ENCODE data around the gene SERPINA1.

The SERPINA1 gene

GRCh38 chr14:94345344-94346064 lies 42.9 kb downstream of the SERPINA1 start:
- no peak for DNase-seq

DNA sequence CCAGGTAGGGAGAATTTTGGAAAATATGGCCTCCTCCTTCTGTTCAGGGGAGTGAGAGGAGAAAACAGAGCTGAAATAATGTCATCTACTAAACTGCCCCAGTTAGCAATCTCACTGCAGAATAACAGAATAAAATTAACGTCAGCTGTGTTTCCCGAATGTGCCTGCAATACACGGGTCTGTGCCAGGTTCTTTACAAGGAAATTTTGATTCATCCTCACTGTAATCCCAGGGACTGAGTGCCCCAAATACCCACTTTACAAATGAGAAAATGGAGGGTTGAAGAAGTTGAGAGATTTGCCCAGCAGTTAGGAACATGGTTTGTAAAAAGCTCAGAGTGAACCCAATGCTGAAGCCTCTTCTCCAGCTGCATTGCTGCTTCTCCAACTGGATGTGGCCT lies 44.0 kb downstream of the SERPINA1 start:
- no peak for DNase-seq

GRCh38 chr14:94343238-94344005 lies 45.0 kb downstream of the SERPINA1 start:
- DNase-seq: no peak

GRCh38 chr14:94342334-94342934 lies 46.0 kb downstream of the SERPINA1 start:
- peak; percentile 70 to 74 for DNase-seq

- peak; percentile 17 to 57 for DNase-seq
These were observed 46.6 kb downstream of the SERPINA1 start for GRCh38 chr14:94341656-94342333.

DNA sequence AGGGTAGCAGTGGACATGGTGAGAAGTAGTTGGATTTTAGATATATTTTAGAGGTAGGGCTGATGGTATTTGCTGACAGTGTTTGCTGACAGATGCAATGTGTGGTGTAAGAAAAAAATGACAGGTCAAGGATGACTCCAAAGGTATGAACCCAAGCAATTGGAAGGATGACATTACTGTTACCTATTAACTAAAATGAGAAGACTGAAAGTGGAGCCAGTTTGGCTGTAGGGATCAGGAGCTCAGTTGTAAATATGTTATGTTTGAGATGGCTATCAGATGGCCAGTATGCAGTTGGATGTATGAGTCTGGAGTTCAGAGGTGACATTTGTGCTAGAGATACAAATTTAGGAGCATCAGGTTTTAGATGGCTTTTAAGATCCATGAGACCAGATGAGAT lies 47.9 kb downstream of the SERPINA1 start:
- DNase-seq: no peak

DNA sequence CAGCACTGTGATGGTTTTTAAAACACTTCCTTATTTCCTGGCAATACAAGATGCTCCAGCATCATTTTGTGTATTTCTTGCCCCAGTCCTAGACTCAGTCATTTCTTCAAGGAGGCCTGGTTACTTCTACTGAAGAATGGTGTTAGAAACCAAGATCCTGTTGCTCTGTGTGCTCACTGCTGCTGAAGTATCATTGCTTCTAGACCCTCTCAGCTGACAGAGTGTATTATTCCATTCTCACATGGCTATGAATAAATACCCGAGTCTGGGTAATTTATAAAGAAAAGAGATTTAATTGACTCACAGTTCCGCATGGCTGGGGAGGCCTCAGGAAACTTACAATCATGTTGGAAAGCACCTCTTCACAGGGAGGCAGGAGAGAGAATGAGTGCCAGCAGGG lies 50.4 kb downstream of the SERPINA1 start:
- DNase-seq: no peak

GRCh38 chr14:94337274-94337673 lies 51.1 kb downstream of the SERPINA1 start:
- no peak for DNase-seq

DNA sequence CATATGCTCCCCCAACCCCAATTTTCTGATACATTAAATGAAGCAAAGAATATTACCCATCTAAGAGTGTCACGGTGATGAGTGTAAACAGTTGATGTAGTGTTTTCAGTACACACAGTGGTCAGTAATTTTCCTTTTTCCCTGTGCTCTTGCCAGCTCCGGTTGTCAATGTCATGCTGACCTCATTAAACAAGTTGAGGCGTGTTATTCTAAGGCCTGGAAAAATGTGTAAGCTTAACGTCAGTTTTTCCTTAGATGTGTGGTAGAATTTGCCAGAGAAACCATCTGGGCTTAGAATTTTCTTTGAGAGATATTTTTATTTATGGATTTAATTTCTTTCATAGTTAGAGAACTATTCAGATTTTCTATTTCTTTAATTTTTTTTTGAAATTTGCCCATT lies 53.5 kb downstream of the SERPINA1 start:
- DNase-seq: no peak

GRCh38 chr14:94332587-94332986 lies 55.8 kb downstream of the SERPINA1 start:
- no peak for DNase-seq

GRCh38 chr14:94332063-94332583 lies 56.3 kb downstream of the SERPINA1 start:
- no peak for DNase-seq

GRCh38 chr14:94331462-94331861 lies 56.9 kb downstream of the SERPINA1 start:
- DNase-seq: no peak

DNA sequence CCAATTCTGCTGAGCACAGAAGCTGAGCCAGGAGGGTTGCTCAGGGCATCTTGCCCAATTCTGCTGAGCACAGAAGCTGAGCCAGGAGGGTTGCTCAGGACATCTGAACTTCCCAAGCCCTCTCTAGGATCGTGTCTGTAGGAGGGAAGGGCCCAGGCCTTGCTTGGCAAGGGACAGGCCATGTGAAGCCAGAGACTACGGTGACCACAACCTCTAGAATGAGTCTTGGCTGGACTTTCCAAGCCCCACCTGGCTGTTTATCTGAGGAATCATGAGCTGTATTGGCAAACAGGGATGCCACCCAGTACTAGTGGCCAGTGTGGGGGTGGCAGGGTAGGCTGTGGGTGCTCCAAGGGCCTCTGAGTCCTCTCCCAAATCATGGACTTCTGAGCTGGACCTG lies 57.5 kb downstream of the SERPINA1 start:
- DNase-seq: no peak

DNA sequence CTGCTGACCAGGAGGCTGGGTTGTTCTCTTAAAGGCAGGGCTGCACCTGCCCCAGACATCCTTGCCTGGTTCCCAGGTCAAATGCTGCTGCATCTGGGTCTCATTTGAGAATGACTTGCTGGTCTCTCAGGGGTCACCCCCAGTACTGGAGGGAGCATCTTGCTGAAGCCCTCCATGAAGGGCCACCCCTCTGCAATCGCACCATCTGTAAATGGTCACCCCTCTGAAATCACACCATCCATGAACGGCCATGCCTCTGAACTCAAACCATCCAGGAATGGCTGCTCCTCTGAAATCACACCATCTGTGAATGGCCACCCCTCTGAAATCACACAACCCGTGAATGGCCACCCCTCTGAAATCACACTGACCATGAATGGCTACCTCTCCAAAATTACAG lies 58.0 kb downstream of the SERPINA1 start:
- DNase-seq: no peak

GRCh38 chr14:94329857-94330256 lies 58.5 kb downstream of the SERPINA1 start:
- no peak for DNase-seq

GRCh38 chr14:94328196-94328595 lies 60.2 kb downstream of the SERPINA1 start:
- no peak for DNase-seq
